ENCODE measurements around the gene WHRN.

DNA sequence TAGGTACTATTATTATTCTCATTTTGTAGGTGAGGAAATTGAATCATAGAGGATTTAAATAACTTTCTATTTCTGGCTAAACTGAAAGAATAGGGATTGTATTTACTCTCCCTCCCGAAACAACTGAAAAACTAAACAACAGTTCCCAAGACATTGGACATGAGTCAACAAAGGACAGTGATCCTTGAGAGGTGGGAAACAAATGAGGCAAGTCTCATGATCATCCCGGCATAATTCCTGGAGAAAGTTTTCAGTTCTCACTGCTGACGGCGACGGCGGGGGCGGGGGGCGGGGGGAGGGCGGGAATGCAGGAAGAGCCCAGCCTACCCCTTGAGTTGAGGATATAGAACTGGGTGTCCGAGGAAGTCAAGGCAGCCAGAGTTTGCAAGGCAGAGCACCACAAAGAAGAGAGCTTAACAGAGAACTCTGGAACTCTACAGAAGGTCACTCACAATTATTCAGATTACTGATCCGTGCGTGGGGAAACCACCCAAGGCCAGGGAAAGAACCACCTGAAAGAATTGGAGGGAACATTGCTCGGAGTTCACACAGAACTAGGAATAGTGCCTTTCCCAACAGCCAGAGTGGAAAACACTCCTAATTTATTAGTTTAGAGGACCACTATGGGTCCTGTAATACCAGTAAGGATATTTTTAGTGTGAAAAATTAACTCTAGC, 27.4 kb upstream of the WHRN start:
- TF ChIP-seq CTCF (IDR thresholded peaks at IDR 0.05; ENCODE audit: insufficient read depth, low read length) = no peak
- TF ChIP-seq, protein P1, sequence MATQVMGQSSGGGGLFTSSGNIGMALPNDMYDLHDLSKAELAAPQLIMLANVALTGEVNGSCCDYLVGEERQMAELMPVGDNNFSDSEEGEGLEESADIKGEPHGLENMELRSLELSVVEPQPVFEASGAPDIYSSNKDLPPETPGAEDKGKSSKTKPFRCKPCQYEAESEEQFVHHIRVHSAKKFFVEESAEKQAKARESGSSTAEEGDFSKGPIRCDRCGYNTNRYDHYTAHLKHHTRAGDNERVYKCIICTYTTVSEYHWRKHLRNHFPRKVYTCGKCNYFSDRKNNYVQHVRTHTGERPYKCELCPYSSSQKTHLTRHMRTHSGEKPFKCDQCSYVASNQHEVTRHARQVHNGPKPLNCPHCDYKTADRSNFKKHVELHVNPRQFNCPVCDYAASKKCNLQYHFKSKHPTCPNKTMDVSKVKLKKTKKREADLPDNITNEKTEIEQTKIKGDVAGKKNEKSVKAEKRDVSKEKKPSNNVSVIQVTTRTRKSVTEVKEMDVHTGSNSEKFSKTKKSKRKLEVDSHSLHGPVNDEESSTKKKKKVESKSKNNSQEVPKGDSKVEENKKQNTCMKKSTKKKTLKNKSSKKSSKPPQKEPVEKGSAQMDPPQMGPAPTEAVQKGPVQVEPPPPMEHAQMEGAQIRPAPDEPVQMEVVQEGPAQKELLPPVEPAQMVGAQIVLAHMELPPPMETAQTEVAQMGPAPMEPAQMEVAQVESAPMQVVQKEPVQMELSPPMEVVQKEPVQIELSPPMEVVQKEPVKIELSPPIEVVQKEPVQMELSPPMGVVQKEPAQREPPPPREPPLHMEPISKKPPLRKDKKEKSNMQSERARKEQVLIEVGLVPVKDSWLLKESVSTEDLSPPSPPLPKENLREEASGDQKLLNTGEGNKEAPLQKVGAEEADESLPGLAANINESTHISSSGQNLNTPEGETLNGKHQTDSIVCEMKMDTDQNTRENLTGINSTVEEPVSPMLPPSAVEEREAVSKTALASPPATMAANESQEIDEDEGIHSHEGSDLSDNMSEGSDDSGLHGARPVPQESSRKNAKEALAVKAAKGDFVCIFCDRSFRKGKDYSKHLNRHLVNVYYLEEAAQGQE (IDR thresholded peaks at IDR 0.05; ENCODE audit: insufficient replicate concordance, low read depth) = no peak
- no peak for TF ChIP-seq POLR2AphosphoS5 (IDR thresholded peaks at IDR 0.05; ENCODE audit: low read depth)
